Melanocyte of skin (primary cell): ENCODE measurements around the gene PGRMC2. TPM values are rescaled to one million over a fixed set of nuclear protein-coding genes. Genes with fewer than 3 reads are reported as not detected.

Source experiments
- total RNA-seq, 2 donors: library from RNA; depleted of rRNA; stranded (reverse); fragments of >200 nt; gene quantifications; 2 replicates each; pipeline ENCODE4 v1.2.3, GENCODE V29; 2012

The PGRMC2 gene, protein sequence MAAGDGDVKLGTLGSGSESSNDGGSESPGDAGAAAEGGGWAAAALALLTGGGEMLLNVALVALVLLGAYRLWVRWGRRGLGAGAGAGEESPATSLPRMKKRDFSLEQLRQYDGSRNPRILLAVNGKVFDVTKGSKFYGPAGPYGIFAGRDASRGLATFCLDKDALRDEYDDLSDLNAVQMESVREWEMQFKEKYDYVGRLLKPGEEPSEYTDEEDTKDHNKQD
- 10 to 100 TPM; 13.4 to 22.3 TPM for total RNA-seq

GRCh38 chr4:128287141-128287870 lies at the start of gene PGRMC2:
TSS of gene PGRMC2 (minus strand) at chr4:128287813. CDS start at chr4:128287790, 23 bp downstream.

Other genes with a start within 250 kb of the PGRMC2 start
- gene LARP1B, start 226.5 kb downstream of the PGRMC2 start, total RNA-seq: 10 to 100 TPM; 11.0 to 11.7 TPM